Measurements from ENCODE around the gene TSTD2. TPM values are rescaled to one million over a fixed set of nuclear protein-coding genes. Genes with fewer than 3 reads are reported as not detected.

TSTD2 gene
- total and polyA plus RNA-seq, 11 donors, result 10.5 to 32.9 (median 21.0) TPM

DNA sequence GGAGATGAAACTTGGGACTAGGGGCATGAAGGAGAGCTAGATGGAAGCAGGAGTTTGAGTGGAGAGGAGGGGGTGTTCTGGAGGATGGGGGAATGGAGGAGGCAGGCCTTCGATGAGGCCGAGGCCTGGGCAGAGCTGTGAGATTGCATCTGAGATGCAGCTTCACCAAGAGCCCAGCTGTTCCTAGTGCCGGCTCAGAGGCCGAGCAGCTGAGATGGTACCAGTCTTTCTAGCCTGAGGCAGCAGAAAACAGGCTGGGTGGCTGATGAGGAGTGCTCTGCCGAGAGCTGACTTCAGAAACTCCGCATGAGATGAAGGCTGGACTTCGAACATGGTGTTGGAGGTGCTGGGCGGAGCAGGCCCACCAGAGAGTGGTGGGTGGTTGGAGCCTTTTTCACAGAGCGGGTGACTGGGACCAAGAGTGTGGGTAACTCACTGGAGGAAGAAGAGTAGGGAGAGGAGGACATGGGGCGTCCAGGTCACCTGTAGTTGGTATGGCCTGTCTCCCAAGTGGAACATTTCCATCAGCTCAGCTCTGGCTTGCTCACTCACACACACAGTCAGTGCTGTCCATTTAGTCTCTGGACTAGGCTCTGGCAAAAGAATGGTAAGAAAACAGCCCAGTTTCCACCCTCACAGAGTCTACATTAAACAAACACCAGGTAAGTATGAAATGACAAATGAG is 77.0 kb downstream of the TSTD2 start:
- no peak for TF ChIP-seq POLR2A (IDR thresholded peaks at IDR 0.05)
- 85 to 96% (median 93%) methylated on average over 10 of the region's 10 CpGs for WGBS, 4 donors
- Histone ChIP-seq H3K27ac (peak overlapping the region; percentile 28 to 96 (median 82)), H3K9me3 (no peaks in the 10 kb centered on the region), H3K27me3 (no peaks in the 10 kb centered on the region), H3K36me3 (peaks cover 0 to 13% (median 4%) of the 10 kb centered on the region in 9 donors), H3K4me1 (peaks cover 0 to 64% (median 49%) of the 10 kb centered on the region in 12 donors), H3K4me3 (no peak overlapping the region)
- intact Hi-C loops (cut with DNase I), result loop anchor here in 7 of 10 donors (2.0 to 10.0 kb wide), 4 partner anchors 27 to 54 kb away; partner anchors contain the start of gene TMOD1 (in 5 of the 7)
- no peak for ATAC-seq
- DNase-seq, result no peak

DNA sequence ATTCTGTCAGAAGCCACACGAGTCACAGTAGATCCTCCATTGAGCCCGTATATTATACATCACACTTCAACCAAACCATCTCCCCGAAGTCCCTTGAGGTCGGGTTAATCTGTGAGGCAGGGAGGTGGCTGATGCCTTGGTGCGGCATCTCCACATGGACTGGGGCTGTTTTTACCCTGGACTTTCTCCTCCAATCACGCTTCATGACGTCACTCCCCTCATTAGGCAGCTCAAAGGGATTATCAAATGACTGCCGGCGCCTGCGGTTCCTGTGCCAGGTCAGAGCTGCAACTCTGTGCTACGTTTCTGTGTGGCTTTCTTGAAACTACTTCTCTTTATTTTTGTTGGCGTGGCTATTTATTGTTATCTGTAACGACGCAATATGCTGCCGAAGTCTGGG is 78.0 kb downstream of the TSTD2 start:
- peak in 1 of 2 donors; percentile 38 for TF ChIP-seq POLR2A (IDR thresholded peaks at IDR 0.05)
- TF ChIP-seq, protein P1, sequence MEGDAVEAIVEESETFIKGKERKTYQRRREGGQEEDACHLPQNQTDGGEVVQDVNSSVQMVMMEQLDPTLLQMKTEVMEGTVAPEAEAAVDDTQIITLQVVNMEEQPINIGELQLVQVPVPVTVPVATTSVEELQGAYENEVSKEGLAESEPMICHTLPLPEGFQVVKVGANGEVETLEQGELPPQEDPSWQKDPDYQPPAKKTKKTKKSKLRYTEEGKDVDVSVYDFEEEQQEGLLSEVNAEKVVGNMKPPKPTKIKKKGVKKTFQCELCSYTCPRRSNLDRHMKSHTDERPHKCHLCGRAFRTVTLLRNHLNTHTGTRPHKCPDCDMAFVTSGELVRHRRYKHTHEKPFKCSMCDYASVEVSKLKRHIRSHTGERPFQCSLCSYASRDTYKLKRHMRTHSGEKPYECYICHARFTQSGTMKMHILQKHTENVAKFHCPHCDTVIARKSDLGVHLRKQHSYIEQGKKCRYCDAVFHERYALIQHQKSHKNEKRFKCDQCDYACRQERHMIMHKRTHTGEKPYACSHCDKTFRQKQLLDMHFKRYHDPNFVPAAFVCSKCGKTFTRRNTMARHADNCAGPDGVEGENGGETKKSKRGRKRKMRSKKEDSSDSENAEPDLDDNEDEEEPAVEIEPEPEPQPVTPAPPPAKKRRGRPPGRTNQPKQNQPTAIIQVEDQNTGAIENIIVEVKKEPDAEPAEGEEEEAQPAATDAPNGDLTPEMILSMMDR (IDR thresholded peaks at IDR 0.05), result no peak
- no peak overlapping the region for H3K4me3 ChIP-seq
- ATAC-seq (peak in 3 of 4 donors; percentile 63 to 73 (median 68)), DNase-seq (peak in 4 of 5 donors; percentile 65 to 81 (median 76))
- no peaks in the 10 kb centered on the region for H3K27me3 ChIP-seq
- H3K36me3 ChIP-seq, result peaks cover 0 to 17% (median 4%) of the 10 kb centered on the region in 9 donors
- WGBS, 4 donors, result 26 to 33% (median 31%) methylated on average over 15 of the region's 15 CpGs
- peaks cover 0 to 59% (median 46%) of the 10 kb centered on the region in 12 donors for H3K4me1 ChIP-seq
- intact Hi-C loops (cut with DNase I), result loop anchor here in 6 of 10 donors (5.0 to 10.0 kb wide), 3 partner anchors 42 to 53 kb away; partner anchors contain the start of gene TMOD1 (in 5 of the 6)
- H3K27ac ChIP-seq, result peak overlapping the region; percentile 28 to 96 (median 82)
- no peaks in the 10 kb centered on the region for H3K9me3 ChIP-seq

DNA sequence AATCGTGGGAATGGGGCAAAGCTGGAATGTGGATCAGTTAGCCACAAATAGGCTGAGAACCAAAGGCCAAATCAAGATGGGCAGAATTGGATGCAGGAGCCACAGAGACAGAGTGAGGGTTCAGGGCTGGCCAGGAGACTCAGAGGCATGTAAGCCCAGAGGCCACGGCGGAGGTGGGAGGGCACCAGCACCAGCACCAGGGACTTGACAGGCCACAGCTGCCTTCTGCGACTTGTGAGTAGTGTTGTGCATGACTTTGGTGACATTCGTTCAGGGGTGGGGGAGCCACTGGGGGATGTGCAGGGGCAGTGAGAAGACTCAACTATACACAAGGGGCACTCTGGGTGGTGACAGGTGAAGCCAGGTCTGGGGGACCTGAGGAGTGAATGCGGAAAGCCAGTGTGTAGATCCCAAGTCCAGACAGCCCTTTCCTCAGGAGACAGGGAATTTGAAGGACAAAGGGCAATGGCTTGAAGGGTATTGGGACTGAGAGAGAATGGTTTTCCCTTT is 78.5 kb downstream of the TSTD2 start:
- 75 to 92% (median 82%) methylated on average over 6 of the region's 6 CpGs for WGBS, 4 donors

DNA sequence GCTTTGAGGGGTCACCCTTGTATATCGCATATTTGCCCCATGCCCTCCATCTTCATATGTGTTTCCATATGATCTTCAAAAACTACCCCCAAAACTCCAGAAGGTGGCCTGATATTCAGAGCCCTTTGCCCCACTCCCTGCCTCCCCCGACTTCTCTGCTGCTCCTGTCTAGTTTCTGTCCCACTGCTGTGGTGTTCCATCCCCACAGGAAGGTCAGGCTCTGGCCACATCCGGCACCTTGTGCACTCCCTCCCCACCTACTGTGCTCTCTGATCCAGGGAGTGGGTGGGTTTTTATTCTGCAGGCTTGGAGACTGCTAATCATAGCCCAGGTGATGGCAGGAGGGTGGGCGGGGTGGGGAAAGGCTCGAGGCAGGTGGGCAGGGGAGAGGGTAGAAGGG is 79.3 kb downstream of the TSTD2 start:
- TF ChIP-seq POLR2A (IDR thresholded peaks at IDR 0.05), result no peak
- TF ChIP-seq, protein P1 (IDR thresholded peaks at IDR 0.05), result no peak
- H3K4me3 ChIP-seq, result no peak overlapping the region
- peaks cover 0 to 53% (median 41%) of the 10 kb centered on the region in 12 donors for H3K4me1 ChIP-seq
- peaks cover 0 to 21% (median 4%) of the 10 kb centered on the region in 9 donors for H3K36me3 ChIP-seq
- ATAC-seq (no peak), DNase-seq (no peak)
- intact Hi-C loops (cut with DNase I), result loop anchor here in 2 of 10 donors (10.0 kb wide), 1 partner anchor 49 kb away; the partner anchor contains the start of gene TMOD1 (in 2 of the 2)
- H3K27me3 ChIP-seq, result no peaks in the 10 kb centered on the region
- peak overlapping the region in 3 of 12 donors; percentile 14 to 87 (median 78) for H3K27ac ChIP-seq
- peaks cover 0 to 5% (median 0%) of the 10 kb centered on the region in 12 donors for H3K9me3 ChIP-seq
- WGBS, 4 donors, result 76 to 85% (median 83%) methylated on average over 5 of the region's 5 CpGs

More for the DNA sequence above, 78.5 kb downstream of the TSTD2 start:
- Histone ChIP-seq H3K4me1 (peaks cover 0 to 59% (median 46%) of the 10 kb centered on the region in 12 donors), H3K27me3 (no peaks in the 10 kb centered on the region), H3K36me3 (peaks cover 0 to 20% (median 4%) of the 10 kb centered on the region in 9 donors), H3K27ac (peak overlapping the region in 11 of 12 donors; percentile 58 to 96 (median 83)), H3K9me3 (no peaks in the 10 kb centered on the region), H3K4me3 (no peak overlapping the region)
- no peak for DNase-seq
- TF ChIP-seq, protein P1 (IDR thresholded peaks at IDR 0.05), result no peak
- no peak for TF ChIP-seq POLR2A (IDR thresholded peaks at IDR 0.05)
- intact Hi-C loops (cut with DNase I), result loop anchor here in 6 of 10 donors (5.0 to 10.0 kb wide), 3 partner anchors 43 to 52 kb away; partner anchors contain the start of gene TMOD1 (in 5 of the 6)
- no peak for ATAC-seq
